Retinal pigment epithelial cell (primary cell): ENCODE measurements around the gene CTIF.
A peak's percentile ranks its signal among the peaks of the same experiment; 100 is the strongest.

Source experiments
- DNase-seq: peaks from one replicate; pipeline ENCODE4 v3.0.0-alpha.2; 2010; ENCODE audit warnings: low read depth
- H3K4me3 ChIP-seq: 2 replicates; pipeline ENCODE4 v1.5.1; 2011; ENCODE audit warnings: mild to moderate bottlenecking, low read length, control low read depth, moderate library complexity
- CTCF ChIP-seq: conservative IDR thresholded peaks from 2 replicates; pipeline ENCODE4 v1.5.1; 2011; ENCODE audit warnings: low read depth, low read length, control low read depth, inconsistent platforms

The CTIF gene

GRCh38 chr18:48778344-48779011, 239.6 kb downstream of the CTIF start:
- H3K4me3 ChIP-seq = no peak overlapping the region
- no peak for TF ChIP-seq CTCF
- no peak for DNase-seq

DNA sequence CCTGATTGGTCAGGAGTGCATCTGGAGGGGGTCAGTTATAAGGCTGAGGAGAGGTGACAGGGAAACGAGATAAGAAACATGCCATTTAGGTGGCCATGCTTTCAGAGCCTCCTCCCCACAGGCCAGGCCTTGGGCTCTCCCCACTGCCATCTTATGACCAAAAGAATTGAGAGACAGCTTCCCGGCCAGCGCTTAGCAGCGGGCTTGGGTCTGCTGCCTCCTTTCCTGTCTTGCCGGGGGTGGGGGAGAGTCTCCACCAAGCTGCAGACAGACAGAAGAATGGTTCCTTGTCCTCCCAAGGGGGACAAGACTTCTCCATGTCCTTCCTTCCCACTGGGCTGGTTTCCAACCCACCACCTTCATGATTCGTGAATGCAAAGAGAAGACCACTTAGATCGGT, 240.6 kb downstream of the CTIF start:
- DNase-seq = no peak
- no peak overlapping the region for H3K4me3 ChIP-seq
- no peak for TF ChIP-seq CTCF

- TF ChIP-seq CTCF = no peak
- H3K4me3 ChIP-seq = no peak overlapping the region
Measured at GRCh38 chr18:48780201-48780912, 241.5 kb downstream of the CTIF start.

DNA sequence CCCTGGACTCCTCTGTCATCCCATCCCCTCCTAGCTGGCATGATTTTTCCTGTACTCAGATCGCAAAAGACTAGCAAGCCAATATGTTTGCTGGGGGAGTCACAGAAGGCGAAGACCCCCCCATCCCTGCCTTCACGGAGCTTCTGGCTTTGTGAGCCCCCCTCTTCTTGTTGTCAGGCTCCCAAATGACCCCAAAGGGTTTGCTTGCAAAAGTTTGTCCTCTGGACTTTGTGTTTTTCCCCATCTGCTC, 242.0 kb downstream of the CTIF start:
- no peak for DNase-seq
- no peak overlapping the region for H3K4me3 ChIP-seq
- no peak for TF ChIP-seq CTCF

More at GRCh38 chr18:48780201-48780912, 241.5 kb downstream of the CTIF start:
- DNase-seq = peak; percentile 68

DNA sequence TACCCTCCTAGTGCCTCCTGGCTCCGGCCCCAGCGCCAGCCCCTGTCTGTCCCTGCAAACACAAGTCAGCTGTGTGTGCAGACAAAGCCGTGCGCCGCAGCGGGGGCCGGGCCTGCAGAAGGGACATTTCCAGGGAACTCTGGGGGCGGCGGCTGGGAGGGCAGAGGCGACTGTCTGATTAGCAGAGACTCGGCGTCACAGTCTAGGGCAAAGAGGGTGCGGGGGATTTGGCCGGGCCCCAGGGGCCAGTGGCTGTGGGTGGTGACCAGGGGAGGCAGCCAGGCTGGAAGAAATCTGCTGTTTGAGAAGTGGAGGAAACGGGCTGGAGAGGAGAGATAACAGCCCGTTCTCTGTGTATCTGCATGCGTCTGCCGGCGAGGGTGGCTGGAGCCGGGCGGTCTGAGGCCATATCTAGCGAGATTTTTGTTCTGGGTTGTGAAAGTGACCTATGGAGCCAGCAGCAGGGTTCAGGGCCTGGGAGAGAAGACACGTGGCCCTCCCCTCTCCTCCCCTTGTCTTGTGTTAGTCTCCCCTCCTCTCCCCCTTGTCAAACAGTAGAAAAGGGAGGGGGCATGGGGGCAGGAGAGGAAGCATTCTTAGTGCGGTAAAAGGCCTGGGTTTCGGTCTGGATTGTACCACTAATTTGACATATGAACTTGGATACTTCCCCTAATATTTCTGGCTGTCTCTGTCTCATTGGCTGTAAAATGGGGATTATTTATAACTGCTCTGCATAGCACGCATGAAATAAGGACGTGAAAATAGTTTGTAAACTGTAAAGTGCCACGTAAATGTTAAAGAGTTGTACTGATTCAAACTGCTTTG, 242.5 kb downstream of the CTIF start:
- DNase-seq = peak; percentile 62

DNA sequence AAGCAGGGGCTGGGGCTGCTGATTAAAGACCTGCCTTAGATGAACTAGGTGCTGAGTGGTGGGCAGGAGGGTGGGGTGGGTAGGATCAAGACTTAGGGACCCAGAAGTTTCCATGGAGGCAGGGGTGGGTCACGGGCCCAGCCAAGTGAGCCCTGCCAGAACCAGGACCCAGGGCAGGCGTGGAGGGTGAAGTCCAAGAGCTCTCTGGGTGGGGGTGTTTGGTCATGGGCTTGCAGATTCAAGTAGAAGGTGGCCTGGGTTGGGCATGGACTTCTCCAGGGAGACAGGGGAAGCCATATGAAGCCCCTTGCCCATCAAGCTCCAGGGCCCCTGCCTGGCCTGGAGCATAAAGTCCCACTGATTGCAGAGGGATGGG, 243.1 kb downstream of the CTIF start:
- DNase-seq = no peak

More for the DNA sequence above, 242.5 kb downstream of the CTIF start:
- H3K4me3 ChIP-seq = peak overlapping the region; percentile 15
- no peak for TF ChIP-seq CTCF

More for the DNA sequence above, 243.1 kb downstream of the CTIF start:
- H3K4me3 ChIP-seq = no peak overlapping the region
- no peak for TF ChIP-seq CTCF
